Fibroblast of villous mesenchyme (primary cell): ENCODE data around the gene MTO1. TPM values are rescaled to one million over a fixed set of nuclear protein-coding genes. Genes with fewer than 3 reads are reported as not detected.
"Not testable (repeated sequence)": the region's sequence is repeated elsewhere in the genome, so short reads cannot be mapped to it uniquely, and the experiment has no call there.

Source experiments
- DNase-seq: peaks from one replicate; pipeline ENCODE4 v3.0.0-alpha.2; 2010; ENCODE audit warnings: low read depth
- H3K4me3 ChIP-seq: 2 replicates; pipeline ENCODE4 v1.5.1; 2011; ENCODE audit warnings: low read depth, mild to moderate bottlenecking, low read length
- total RNA-seq: library from RNA; depleted of rRNA; stranded (reverse); fragments of >200 nt; gene quantifications from 2 replicates; pipeline ENCODE4 v1.2.3, GENCODE V29; 2012
- TF ChIP-seq, protein P1 (sequence below): IDR thresholded peaks from 2 replicates; pipeline ENCODE4 v1.5.1; 2012; ENCODE audit warnings: low read depth, mild to moderate bottlenecking, low read length; ENCODE audit not compliant: insufficient read depth

Gene MTO1
- total RNA-seq, 1 donor: 59.2 TPM

DNA sequence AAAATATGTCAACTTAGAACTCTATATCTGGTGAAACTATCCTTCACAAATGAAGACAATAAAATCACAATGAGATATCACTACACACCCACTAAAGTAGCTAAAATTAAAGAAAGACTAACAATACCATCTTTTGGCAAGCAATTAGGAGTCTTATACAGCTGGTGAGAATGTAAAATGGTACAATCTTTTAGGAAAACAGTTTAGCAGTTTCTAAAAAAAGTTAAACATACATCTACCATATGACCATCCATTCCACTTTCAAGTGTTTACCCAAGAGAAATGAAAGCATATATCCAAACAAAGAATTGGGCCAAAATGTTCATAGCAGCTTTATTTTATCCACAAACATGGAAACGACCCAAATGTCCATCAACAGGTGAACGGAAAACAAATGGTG lies 73.1 kb downstream of the MTO1 start:
- DNase-seq: no peak
- no peak overlapping the region for H3K4me3 ChIP-seq
- TF ChIP-seq, protein P1, sequence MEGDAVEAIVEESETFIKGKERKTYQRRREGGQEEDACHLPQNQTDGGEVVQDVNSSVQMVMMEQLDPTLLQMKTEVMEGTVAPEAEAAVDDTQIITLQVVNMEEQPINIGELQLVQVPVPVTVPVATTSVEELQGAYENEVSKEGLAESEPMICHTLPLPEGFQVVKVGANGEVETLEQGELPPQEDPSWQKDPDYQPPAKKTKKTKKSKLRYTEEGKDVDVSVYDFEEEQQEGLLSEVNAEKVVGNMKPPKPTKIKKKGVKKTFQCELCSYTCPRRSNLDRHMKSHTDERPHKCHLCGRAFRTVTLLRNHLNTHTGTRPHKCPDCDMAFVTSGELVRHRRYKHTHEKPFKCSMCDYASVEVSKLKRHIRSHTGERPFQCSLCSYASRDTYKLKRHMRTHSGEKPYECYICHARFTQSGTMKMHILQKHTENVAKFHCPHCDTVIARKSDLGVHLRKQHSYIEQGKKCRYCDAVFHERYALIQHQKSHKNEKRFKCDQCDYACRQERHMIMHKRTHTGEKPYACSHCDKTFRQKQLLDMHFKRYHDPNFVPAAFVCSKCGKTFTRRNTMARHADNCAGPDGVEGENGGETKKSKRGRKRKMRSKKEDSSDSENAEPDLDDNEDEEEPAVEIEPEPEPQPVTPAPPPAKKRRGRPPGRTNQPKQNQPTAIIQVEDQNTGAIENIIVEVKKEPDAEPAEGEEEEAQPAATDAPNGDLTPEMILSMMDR: no peak

DNA sequence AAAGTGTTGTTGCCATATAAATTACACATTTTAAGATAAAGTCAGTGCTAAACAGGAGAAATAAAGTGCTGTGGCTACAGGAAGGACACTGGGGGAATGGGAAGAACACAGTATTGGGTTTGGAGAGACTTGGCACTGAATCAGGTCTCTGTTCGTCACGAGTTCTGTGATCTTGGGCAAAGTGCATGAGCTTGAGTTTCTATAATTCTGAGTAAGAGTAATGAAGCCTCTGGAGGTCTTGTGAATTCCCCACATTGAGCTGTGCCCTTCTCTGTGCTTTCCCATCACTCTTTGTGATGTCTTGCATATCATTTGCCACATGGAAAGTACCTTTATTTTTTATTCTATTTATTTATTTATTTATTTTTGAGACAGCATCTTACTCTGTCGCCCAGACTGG lies 76.1 kb downstream of the MTO1 start:
- TF ChIP-seq, protein P1: no peak
- H3K4me3 ChIP-seq: no peak overlapping the region
- DNase-seq: no peak

DNA sequence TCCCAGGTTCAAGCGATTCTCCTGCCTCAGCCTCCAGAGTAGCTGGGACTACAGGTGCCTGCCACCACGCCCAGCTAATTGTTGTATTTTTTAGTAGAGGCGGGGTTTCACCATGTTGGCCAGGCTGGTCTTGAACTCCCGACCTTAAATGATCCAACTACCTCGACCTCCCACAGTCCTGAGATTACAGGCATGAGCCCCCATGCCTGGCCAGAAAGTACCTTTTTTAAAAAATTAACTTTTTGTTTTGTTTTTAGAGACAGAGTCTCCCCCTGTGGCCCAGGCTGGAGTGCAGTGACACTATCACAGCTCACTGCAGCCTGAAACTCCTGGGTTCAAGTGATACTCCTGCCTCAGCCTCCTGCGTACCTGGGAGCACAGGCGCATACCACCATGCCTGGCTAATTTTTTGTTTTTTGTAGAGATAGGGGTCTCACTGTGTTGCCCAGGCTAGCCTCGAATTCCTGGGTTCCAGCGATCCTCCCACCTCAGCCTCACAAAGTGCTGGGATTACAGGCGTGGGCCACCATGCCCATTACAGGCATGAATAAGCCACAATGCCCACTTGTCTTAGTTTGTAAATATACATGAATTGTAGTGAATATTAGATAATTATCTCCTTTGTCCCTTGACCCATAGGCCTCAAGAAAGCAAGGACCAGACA lies 76.7 kb downstream of the MTO1 start:
- TF ChIP-seq, protein P1: no peak
- no peak for DNase-seq
- no peak overlapping the region for H3K4me3 ChIP-seq

DNA sequence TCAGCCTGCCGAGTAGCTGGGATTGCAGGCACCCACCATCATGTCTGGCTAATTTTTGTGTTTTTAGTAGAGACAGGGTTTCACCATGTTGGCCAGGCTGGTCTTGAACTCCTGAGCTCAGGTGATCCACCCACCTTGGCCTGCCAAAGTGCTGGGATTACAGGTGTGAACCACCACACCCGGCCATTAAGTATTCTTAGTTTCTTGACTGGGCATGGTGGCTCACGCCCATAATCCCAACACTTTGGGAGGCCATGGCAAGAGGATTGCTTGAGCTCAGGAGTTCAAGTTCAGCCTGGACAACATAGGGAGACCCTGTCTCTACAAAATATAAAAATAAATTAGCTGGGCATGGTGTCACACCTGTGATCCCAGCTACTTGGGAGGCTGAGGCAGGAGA lies 80.9 kb downstream of the MTO1 start:
- not testable (repeated sequence) for DNase-seq

DNA sequence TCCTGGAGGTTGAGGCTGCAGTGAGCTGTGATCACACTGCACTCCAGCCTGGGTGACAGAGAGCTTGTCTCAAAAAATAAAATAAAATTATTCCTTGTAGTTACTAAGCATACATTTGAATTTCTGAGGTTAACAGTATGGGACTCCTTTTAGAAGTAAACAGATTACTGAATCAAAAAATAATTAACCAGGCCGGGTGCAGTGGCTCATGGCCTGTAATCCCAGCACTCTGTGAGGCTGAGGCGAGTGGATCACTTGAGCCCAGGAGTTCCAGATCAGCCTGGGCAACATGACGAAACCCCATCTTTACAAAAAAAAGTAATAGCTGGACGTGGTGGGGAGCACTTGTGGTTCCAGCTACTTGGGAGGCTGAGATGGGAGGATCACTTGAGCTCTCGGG lies 81.4 kb downstream of the MTO1 start:
- H3K4me3 ChIP-seq: no peak overlapping the region
- TF ChIP-seq, protein P1: no peak

More for the DNA sequence above, 80.9 kb downstream of the MTO1 start:
- H3K4me3 ChIP-seq: not testable (repeated sequence)

DNA sequence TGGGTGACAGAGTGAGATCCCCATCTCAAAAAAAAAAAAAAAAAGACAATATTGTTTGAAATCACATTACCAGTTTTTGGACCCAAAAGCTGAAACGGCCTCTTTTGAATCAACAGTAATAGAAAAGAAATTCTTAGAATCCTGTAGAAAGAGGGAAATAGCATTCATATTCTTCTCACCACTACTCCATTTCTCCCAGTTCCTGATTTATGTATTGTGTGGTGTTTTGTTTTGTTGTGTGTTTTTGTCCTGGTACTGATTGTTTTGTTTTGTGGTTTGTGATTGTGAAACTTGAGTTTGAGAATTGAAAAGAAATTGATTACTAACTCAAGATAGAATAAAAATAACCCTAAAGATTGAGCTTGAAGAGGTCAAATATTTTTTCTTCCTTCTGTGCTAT lies 85.5 kb downstream of the MTO1 start:
- TF ChIP-seq, protein P1: no peak

More for the DNA sequence above, 81.4 kb downstream of the MTO1 start:
- no peak for DNase-seq

DNA sequence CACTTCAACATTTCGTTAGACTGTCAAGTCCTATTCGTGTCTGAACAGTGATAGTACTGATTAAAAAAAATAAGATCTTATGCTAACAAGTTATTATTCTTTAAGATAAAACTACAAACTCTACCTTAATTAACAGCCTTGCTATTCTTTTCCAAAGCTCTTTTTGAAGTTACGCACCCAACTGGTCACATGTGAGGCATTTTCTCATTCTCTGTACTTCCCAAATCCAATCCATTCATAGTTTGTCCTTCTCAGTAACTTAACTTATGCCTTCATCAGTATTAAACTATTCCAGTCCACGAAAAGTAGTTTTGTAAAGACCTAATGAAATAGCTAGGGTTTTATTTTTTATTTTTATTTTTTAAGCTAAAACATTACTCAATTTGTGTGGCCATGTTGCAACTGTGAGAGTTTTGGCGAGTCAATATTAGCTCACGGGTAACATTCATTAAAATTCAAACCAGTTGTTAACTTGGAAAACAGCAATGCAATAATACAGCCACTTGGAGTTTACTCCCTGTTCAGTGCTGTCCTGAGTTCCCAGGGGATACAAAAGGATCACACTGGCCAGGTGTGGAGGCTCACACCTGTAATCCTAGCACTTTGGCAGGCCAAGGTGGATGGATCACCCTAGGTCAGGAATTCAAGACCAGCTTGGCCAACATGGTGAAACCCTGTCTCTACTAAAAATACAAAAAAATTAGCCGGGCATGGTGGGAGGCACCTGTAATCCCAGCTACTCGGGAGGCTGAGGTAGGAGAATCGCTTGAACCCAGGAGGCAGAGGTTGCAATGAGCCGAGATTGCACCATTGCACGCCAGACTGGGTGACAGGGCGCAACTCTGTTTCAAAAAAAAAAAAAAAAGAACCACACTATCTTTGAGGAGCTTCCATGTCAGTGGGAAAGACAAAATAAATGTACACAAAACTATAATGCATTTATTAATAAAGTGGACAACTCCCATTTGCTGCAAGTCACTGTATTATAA lies 87.2 kb downstream of the MTO1 start:
- TF ChIP-seq, protein P1: no peak
- no peak overlapping the region for H3K4me3 ChIP-seq
- no peak for DNase-seq

More for the DNA sequence above, 85.5 kb downstream of the MTO1 start:
- no peak overlapping the region for H3K4me3 ChIP-seq
- peak; percentile 54 for DNase-seq

DNA sequence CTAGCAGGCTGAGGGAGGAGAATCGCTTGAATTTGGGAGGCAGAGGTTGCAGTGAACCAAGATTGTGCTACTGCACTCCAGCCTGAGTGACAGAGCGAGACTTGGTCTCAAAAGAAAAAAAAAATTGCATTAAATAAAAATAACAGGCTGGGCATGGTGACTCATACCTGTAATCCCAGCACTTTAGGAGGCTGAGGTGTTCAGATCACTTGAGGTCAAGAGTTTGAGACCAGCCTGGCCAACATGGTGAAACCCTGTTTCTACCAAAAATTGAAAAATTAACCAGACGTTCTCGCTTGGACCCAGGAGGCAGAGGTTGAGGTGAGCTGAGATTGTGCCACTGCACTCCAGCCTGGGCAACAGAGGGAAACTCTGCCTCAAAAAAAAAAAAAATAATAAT lies 89.6 kb downstream of the MTO1 start:
- H3K4me3 ChIP-seq, DNase-seq: not testable (repeated sequence)

DNA sequence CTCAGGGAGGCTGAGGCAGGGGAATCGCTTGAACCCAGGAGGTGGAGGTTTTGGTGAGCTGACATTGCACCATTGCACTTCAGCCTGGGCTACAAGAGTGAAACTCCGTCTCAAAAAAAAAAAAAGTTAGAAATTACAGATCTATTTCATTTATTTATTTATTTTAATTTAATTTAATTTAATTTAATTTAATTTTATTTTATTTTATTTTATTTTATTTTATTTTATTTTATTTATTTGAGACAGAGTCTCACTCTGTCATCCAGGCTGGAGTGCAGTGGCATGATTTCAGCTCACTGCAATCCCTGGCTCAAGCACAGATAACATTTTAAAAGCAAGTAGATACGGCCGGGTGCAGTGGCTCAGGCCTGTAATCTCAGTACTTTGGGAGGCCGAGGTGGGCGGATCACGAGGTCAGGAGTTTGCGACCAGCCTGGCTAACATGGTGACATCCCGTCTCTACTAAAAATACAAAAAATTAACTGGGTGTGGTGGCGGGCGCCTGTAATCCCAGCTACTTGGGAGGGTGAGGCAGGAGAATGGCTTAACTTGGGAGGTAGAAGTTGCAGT lies 93.9 kb downstream of the MTO1 start:
- DNase-seq, H3K4me3 ChIP-seq: not testable (repeated sequence)
